Measurements from ENCODE around the gene C5orf52.
A peak's percentile ranks its signal among the peaks of the same experiment; 100 is the strongest.
"Not testable (repeated sequence)": the region's sequence is repeated elsewhere in the genome, so short reads cannot be mapped to it uniquely, and the experiment has no call there.

Gene C5orf52

DNA sequence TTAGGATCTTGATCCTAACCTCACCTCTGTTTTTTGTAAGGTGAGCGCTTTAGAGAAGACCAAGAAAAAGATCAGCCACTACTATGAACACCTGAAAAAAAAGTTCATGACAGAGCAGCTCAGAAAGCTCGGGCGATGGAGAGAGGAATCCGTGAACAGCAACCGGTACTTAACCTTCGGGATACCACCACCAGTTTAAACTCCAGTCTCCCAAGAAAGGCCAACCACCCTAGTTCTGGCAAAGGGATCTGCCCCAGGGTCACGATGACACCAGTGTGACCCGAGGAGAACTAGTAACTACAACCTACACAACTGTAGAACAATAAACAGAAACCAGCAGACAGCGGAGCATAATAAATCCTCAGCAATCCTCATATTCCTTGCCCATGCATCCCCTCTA, 8.5 kb downstream of the C5orf52 start:
- DNase-seq = no peak

DNA sequence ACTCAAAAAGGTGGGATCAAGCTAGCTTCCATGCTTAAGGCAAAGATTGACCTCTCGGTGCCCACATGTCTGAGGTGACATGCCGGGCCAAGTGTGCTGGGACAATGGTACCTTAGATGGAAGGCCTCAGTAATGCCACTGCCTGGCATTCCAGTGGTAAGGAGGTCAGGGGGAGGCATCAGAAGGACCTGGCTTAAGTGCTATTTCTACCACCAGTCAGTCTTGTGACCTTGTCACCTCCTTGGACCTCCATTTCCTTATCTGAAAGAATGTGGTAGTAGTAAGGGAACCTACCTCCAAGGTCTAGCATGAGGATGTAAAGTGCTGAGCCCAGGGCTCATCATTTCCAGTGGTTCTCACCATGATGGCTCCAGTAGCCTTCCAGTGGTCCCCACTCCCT, 8.9 kb downstream of the C5orf52 start:
- no peak for DNase-seq

- no peak for DNase-seq
Observed at GRCh38 chr5:157681048-157681447, 9.7 kb downstream of the C5orf52 start.

- DNase-seq = no peak
Observed at GRCh38 chr5:157682257-157682656, 10.9 kb downstream of the C5orf52 start.

DNA sequence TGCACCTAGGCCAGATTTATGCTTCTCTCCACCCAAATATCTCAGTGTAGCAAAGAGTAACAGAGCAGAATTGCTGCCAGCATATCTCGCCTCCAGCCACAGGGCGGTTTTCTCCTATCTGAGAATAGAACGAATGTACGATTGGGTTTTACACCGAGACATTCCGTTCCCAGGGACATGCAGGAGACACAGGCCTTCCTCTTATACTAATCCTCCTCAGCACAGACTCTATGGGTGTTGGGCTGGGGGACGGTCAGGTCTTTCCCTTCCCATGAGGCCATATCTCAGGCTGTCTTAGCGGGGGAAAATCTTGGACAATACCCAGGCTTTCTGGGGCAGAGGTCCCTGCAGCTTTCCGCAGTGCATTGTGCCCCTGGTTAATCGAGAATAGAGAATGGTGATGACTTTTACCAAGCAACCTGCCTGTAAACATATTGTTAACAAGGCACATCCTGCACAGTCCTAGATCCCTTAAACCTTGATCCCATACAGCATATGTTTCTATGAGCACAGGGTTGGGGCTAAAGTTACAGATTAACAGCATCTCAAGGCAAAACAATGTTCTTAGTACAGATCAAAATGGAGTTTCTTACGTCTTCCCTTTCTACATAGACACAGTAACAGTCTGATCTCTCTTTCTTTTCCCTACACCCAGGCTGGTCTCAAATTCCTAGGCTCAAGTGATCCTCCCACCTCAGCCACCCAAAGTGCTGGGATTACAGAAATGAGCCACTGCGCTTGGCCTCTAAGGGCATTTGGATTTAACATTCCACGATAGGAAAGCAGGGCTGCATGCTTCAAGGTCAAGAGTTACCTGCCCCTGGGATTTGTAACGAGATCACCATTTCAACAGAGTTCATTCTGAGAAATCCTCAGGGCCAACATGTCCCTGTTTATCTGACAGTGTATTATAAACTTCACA, 15.2 kb downstream of the C5orf52 start:
- DNase-seq = not testable (repeated sequence)

DNA sequence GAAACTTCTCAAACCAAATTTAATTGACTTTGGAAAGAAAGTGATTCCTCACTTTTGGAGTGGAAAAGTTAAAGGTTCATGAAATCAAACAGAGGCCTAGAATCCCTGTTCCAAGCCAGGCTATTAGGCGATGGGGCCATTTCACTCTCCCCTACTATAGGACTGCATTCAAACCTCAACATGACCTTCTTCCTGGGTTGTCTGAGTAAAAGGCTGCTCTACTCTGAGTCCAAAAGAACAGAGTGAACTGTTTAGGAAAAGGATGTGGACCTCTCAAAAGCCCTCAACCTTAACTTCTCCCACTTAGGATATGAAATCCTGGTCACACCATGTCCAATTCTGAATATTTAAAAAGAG, 15.8 kb downstream of the C5orf52 start:
- DNase-seq = no peak

DNA sequence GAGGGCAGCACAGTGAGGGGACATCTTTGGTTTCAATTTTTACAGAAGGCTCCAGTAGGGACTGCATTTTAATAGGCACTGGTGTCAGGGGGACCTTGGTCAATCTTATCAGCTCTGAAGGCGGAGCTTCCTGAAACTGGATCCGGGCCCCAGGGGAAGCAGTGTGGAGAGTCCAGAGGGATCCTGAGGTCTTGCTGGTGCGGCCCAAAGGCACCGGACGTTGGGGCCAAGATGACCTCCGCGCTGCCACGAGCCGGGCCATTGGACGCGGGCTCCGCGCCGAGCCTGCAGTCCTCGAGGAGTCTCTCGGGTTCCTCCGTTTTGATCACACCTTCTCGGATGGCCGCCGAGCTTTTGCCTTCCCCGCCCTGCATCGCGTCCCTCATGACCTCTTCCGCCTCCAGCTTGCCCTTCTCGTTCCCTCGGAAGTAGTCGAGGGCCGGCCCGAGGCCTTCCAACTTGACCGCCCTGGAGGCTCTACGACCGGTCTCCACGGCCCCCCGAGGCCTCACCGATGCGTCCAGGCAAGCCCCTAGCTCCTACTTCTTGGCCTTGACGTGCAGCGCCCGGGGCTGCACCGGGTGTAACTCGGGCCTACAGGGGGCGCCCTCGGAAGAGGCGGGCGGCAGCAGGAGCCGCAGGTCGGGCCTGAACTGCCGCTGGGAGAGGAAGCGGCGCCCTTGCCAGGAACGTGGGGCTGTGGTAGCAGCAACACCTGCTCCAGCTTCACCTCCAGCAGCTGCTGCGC, 18.8 kb downstream of the C5orf52 start:
- DNase-seq = peak; percentile 54

DNA sequence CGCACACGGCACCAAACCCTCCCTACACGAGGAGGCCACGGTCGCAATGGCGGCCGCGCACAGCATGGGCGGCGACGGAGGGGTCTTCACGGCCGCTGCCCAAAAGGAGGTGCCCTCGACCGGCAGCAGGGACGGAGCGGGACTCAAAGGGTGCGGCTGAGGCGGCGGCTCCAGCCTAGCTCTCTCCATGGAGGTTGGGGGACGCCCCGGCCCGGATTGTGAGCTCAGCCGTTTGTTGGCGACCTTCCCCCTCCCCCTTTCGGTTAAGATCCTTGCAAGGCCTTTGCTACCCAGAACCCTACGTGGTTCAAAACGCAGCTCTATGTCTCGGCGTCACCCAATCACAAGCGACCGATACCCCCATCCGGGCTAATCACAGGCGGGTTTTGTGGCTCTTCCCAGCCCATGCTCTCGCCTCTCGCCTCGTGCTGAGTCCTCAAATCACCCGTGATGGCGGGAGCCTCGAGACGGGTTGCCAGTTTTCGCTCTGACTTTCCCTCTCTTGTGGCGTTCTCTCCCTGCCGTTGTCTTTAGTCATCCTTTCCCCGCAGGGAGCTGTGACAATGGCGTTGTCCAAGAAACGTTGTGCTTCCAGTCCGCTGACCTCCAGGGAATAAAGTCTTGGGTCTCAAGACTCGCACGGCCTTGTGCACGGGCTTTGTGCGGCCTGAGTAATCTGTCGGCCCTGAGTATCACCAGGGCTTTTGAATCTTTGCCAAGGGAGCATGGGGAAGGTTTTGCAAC, 19.5 kb downstream of the C5orf52 start:
- DNase-seq = no peak

DNA sequence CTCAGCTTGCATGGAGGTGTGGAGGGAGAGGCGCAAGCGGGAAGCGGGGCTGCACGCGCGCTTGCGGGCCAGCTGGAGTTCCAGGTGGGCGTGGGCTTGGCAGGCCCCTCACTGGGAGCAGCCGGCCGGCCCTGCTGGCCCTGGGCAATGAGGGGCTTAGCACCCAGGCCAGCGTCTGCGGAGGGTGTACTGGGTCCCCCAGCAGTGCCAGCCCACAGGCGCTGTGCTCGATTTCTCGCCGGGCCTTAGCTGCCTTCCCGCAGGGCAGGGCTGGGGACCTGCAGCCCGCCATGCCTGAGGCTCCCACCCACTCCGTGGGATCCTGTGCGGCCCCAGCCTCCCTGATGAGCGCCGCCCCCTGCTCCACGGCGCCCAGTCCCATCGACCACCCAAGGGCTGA, 22.5 kb downstream of the C5orf52 start:
- not testable (repeated sequence) for DNase-seq

- DNase-seq = not testable (repeated sequence)
Observed at GRCh38 chr5:157696154-157696553, 24.8 kb downstream of the C5orf52 start.

DNA sequence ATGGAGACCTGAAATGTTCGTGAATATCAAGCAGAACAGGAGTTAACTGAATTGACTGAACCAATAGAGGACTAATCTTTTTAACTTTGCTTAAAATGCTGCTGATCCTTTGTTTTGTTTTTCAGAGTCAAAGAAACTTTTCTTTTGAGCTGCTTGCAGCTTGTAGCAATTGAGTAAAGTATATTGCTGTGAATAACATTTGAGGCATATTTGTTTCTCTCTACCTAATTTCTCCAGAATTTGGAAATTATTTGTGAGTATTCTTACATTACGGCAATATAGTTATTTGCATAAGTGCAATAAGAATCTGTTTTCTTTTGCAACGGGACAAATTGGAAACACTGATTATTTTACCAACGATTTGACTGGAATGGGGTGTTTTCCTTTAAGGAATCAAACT, 27.3 kb downstream of the C5orf52 start:
- DNase-seq = not testable (repeated sequence)

- no peak for DNase-seq
Observed at GRCh38 chr5:157703736-157704135, 32.4 kb downstream of the C5orf52 start.

GRCh38 chr5:157708866-157709265, 37.5 kb downstream of the C5orf52 start:
- DNase-seq = no peak

DNA sequence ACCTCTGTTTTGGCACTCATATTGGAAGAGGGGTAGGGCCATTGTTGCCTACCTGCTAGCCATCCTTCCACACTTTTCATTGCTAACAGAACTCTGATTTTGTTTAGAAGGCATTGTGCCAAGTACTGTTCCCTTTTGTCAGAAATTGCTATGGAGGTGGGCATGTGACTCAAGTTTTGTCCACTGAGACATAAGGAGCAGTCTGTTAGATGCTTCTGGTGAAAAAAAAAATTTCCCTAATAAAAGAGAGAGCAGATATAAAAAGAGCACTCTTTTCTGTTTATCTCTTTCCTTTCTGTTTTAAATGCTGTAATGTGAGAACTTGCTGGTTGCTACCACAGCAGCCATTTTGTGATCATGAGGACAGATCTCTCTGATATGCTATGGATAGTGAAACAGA, 38.0 kb downstream of the C5orf52 start:
- no peak for DNase-seq

GRCh38 chr5:157710431-157710830, 39.1 kb downstream of the C5orf52 start:
- no peak for DNase-seq

- DNase-seq = no peak
Observed at GRCh38 chr5:157710882-157711281, 39.5 kb downstream of the C5orf52 start.

- DNase-seq = no peak
Observed at GRCh38 chr5:157713830-157714595, 42.7 kb downstream of the C5orf52 start.

DNA sequence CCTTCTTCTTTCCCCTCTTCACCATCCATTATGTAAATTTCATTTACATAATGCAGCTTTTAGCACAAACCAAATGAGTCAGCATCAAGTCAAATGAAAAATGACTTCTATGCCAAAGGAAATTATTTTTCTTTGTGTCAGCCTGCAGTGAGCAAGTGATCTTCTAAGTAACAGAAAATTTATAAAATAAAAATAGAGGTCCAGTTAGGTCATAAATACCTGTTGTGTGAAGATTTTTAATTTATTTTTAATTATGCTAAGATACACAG, 43.2 kb downstream of the C5orf52 start:
- no peak for DNase-seq

DNA sequence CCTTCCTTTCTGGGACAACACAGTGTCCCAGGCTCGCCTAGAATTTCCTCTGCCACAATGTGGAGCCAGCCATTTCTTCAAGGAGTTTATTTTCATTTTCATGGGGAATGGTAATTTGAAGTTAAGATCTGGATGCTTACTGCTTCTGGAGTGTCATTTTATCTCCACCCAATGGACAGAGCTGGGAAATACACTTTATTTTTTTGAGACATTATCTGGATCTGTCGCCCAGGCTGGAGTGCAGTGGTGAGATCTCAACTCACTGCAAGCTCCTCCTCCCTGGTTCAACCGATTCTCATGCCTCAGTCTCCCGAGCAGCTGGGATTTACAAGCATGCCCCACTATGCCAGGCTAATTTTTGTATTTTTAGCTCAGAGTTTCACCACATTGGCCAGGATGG, 47.2 kb downstream of the C5orf52 start:
- no peak for DNase-seq

DNA sequence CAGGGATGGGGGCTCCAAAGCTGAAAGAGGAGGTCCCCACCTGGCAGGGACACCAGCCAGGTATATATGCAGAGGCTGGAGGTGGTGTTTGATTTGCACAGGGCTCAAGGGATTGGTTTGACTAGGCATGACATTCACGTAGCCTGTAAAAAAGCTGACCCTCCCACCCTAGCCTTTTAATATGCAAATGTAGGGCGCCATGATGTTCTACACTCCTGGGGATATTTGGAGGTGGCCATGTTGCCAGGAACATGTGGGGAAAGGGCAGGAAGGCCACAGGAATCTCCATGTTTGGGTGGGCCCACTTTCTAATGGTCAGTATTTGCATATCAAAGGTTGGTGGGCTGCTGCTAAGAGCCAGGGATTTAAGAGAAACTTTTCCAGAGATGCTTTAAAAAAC, 47.9 kb downstream of the C5orf52 start:
- DNase-seq = no peak

DNA sequence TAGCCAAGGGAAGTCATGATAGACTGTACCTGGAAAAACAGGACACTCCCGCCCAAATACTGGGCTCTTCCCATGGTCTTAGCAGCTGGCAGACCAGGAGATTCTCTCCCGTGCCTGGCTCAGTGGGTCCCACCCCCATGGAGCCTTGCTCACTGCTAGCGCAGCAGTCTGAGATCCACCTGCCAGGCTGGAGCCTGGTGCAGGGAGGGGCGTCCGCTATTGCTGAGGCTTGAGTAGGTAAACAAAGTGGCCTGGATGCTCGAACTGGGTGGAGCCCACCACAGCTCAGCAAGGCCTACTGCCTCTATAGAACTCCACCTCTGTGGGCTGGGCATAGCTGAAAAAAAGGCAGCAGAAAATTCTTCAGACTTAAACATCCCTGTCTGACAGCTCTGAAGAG, 49.8 kb downstream of the C5orf52 start:
- DNase-seq = no peak

DNA sequence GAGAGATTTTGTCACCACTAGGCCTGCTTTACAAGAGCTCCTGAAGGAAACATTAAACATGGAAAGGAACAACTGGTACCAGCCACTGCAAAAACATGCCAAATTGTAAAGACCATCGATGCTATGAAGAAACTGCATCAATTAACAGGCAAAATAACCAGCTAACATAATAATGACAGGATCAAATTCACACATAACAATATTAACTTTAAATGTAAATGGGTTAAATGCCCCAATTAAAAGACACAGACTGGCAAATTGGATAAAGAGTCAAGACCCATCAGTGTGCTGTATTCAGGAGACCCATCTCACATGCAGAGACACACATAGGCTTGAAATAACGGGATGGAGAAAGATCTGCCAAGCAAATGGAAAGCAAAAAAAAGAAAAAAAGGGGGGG, 51.6 kb downstream of the C5orf52 start:
- DNase-seq = not testable (repeated sequence)

- not testable (repeated sequence) for DNase-seq
Observed at GRCh38 chr5:157726607-157727006, 55.3 kb downstream of the C5orf52 start.
